ENCODE measurements around the gene LDLRAD2. TPM values are rescaled to one million over a fixed set of nuclear protein-coding genes. Genes with fewer than 3 reads are reported as not detected.

LDLRAD2 gene
- total RNA-seq, 1 experiment from 2014 or later, result not detected

GRCh38 chr1:21836729-21837128 lies 24.7 kb downstream of the LDLRAD2 start:
- ChIA-PET CTCF (no interaction called here), RAD21 (ENCODE audit: low non-redundant PET in 1 of 2, low total read pairs in 2 of 2, uncharacterized antibody in 2 of 2, unreplicated experiment in 2 of 2) (no interaction called here), POLR2A (no interaction called here)
- H3K27me3 ChIP-seq (ENCODE audit: insufficient read depth, low read length), result no peaks in the 10 kb centered on the region
- H2AFZ ChIP-seq (ENCODE audit: low read depth, low read length, poor library complexity, severe bottlenecking), result no peak overlapping the region
- H3K4me2 ChIP-seq (ENCODE audit: low read length), result no peak overlapping the region
- H4K20me1 ChIP-seq (ENCODE audit: insufficient read depth), result no peaks in the 10 kb centered on the region
- H3K9ac ChIP-seq (ENCODE audit: low read length), result no peak overlapping the region
- no peak overlapping the region for H3K27ac ChIP-seq (ENCODE audit: low read depth, low read length)
- intact Hi-C loops (cut with micrococcal nuclease), result no loop called here
- ATAC-seq, result no peak
- no peak overlapping the region for H3K4me3 ChIP-seq (replicated peaks in 1 of 2; ENCODE audit: low read depth in 1 of 2, low read length in 2 of 2)
- H3K9me3 ChIP-seq (ENCODE audit: control insufficient read depth in 1 of 2, insufficient read depth in 1 of 2, low read depth in 1 of 2, low read length in 2 of 2), result peaks cover 0 to 5% of the 10 kb centered on the region in 2 experiments; a peak in 1 of 4 replicates
- no peaks in the 10 kb centered on the region for H3K9me2 ChIP-seq (ENCODE audit: insufficient read depth)
- peaks cover 2 to 8% of the 10 kb centered on the region in 2 experiments; a peak in 3 of 4 replicates for H3K36me3 ChIP-seq (ENCODE audit: control insufficient read depth in 1 of 2, insufficient read depth in 2 of 2, low read length in 2 of 2)
- BruUV-seq (replicated peaks), result no TSS peak
- no peaks in the 10 kb centered on the region for H3K4me1 ChIP-seq (ENCODE audit: control insufficient read depth in 1 of 2, insufficient read depth in 2 of 2, low read length in 2 of 2)
- no peak for TF ChIP-seq EGR1 (IDR thresholded peaks at IDR 0.05; ENCODE audit: low read depth)
- TF ChIP-seq ZBTB33 (IDR thresholded peaks at IDR 0.05; ENCODE audit: extremely low read depth, insufficient replicate concordance, low read length), result no peak
- TF ChIP-seq EZH2phosphoT487 (IDR thresholded peaks at IDR 0.05; ENCODE audit: borderline replicate concordance), result no peak
- no peak for TF ChIP-seq CEBPB (IDR thresholded peaks at IDR 0.05; ENCODE audit: low read depth)
- no peak for TF ChIP-seq ELF1 (IDR thresholded peaks at IDR 0.05; ENCODE audit: borderline replicate concordance, low read depth)
- TF ChIP-seq CTCF (IDR thresholded peaks at IDR 0.05 in 2 of 3, conservative IDR thresholded peaks at IDR 0.05 in 1 of 3; ENCODE audit: borderline replicate concordance in 1 of 3, insufficient read depth in 1 of 3, low read depth in 2 of 3, low read length in 2 of 3), result no peak
- no peak for TF ChIP-seq ATF3 (IDR thresholded peaks at IDR 0.05)
- DNase-seq (ENCODE audit: low read depth, low spot score), result no peak
- H3K79me2 ChIP-seq (ENCODE audit: insufficient read depth, low read length), result no peaks in the 10 kb centered on the region

All from HCT116 (cell line).